HCT116 (cell line): ENCODE results near the gene HARBI1. TPM values are rescaled to one million over a fixed set of nuclear protein-coding genes. Genes with fewer than 3 reads are reported as not detected.

Experiments
- ATAC-seq: fragments of 200-7000 bp; cut with Tn5 transposase; 2 replicates; pipeline ENCODE4 v1.9.1; 2020; ENCODE audit warnings: mild to moderate bottlenecking, moderate library complexity
- BruUV-seq: library from RNA; stranded (reverse); fragments of 400-500 nt; replicated peaks from 2 replicates; lab custom pipeline; 2021; lab: Mats Ljungman, UMichigan
- CTCF ChIA-PET: fragments of 300-600 bp; sonication (Branson Sonifier 250); formaldehyde crosslinking; loops from one replicate; lab custom pipeline; 2021; ENCODE audit warnings: antibody characterized with exemption; lab: Charles Lee
- POLR2A ChIA-PET: fragments of 300-600, 350-600 bp; sonication (Branson Sonifier 250); formaldehyde crosslinking; loops from one replicate; lab custom pipeline; 2021; ENCODE audit warnings: antibody characterized with exemption; lab: Charles Lee
- RAD21 ChIA-PET, 2 experiments: fragments of 300-600 bp; sonication (Branson Sonifier 250); formaldehyde crosslinking; loops; one replicate each; lab custom pipeline; 2023; ENCODE audit warnings: low total read pairs in 2 of 2; ENCODE audit not compliant: uncharacterized antibody in 2 of 2, unreplicated experiment in 2 of 2, low non-redundant PET in 1 of 2; lab: Charles Lee
- DNase-seq: peaks from one replicate; pipeline ENCODE4 v3.0.0-alpha.2; 2010; ENCODE audit warnings: low read depth, low spot score
- H2AFZ ChIP-seq: fragments of 200-600 bp; shearing (Covaris generic), sonication (generic); 2 replicates; pipeline ENCODE4 v1.6.1; 2017; ENCODE audit warnings: low read depth, mixed run types, mixed read lengths, antibody characterized with exemption, low read length; ENCODE audit not compliant: poor library complexity, severe bottlenecking
- H3K27ac ChIP-seq: 2 replicates; pipeline ENCODE4 v1.5.1; 2012; ENCODE audit warnings: low read depth, low read length
- H3K27me3 ChIP-seq: fragments of 200-600 bp; sonication (generic); 2 replicates; pipeline ENCODE4 v1.6.1; 2016; ENCODE audit warnings: mixed run types, low read length, mixed read lengths; ENCODE audit not compliant: insufficient read depth
- H3K36me3 ChIP-seq, 2 experiments: fragments of 200-500 bp in 1 of 2; fragments of 200-600 bp in 1 of 2; sonication (Bioruptor generic) in 1 of 2; sonication (generic) in 1 of 2; 2 replicates each; pipeline versions ENCODE4 v1.5.1 to v1.6.1; 2014 to 2016; ENCODE audit warnings: low read length in 2 of 2, inconsistent platforms in 1 of 2, mixed read lengths in 1 of 2, mixed run types in 1 of 2; ENCODE audit not compliant: insufficient read depth in 2 of 2, control insufficient read depth in 1 of 2
- H3K4me1 ChIP-seq, 2 experiments: fragments of 200-600 bp in 1 of 2; sonication (generic) in 1 of 2; 2 replicates each; pipeline versions ENCODE4 v1.5.1 to v1.6.1; 2012 to 2017; ENCODE audit warnings: low read length in 2 of 2, inconsistent platforms in 1 of 2, mild to moderate bottlenecking in 1 of 2, mixed read lengths in 1 of 2, mixed run types in 1 of 2, moderate library complexity in 1 of 2; ENCODE audit not compliant: insufficient read depth in 2 of 2, control insufficient read depth in 1 of 2
- H3K4me2 ChIP-seq: fragments of 200-600 bp; sonication (generic); 2 replicates; pipeline ENCODE4 v1.6.1; 2017; ENCODE audit warnings: mixed run types, low read length, mixed read lengths
- H3K4me3 ChIP-seq, 2 experiments: fragments of 200-600 bp in 1 of 2; sonication (generic) in 1 of 2; replicated peaks in 1 of 2; 2 replicates each; pipeline ENCODE4 v1.5.1; 2011 to 2016; ENCODE audit warnings: low read length in 2 of 2, control low read depth in 1 of 2, low read depth in 1 of 2, mild to moderate bottlenecking in 1 of 2, mixed read lengths in 1 of 2, mixed run types in 1 of 2
- H3K79me2 ChIP-seq: fragments of 200-600 bp; sonication (generic); 2 replicates; pipeline ENCODE4 v1.6.1; 2017; ENCODE audit warnings: mild to moderate bottlenecking, mixed run types, low read length, moderate library complexity, mixed read lengths; ENCODE audit not compliant: insufficient read depth
- H3K9ac ChIP-seq: fragments of 200-600 bp; sonication (generic); 2 replicates; pipeline ENCODE4 v1.6.1; 2016; ENCODE audit warnings: low read length, mixed read lengths
- H3K9me2 ChIP-seq: fragments of 200-600 bp; sonication (generic), shearing (Covaris generic); 2 replicates; pipeline ENCODE4 v1.6.1; 2017; ENCODE audit warnings: mixed run types, mild to moderate bottlenecking, moderate library complexity; ENCODE audit not compliant: insufficient read depth
- H3K9me3 ChIP-seq, 2 experiments: fragments of 200-500 bp in 1 of 2; fragments of 200-600 bp in 1 of 2; sonication (Bioruptor generic) in 1 of 2; sonication (generic) in 1 of 2; 2 replicates each; pipeline ENCODE4 v1.6.1; 2014 to 2017; ENCODE audit warnings: low read length in 2 of 2, mixed read lengths in 2 of 2, inconsistent platforms in 1 of 2, low read depth in 1 of 2, mild to moderate bottlenecking in 1 of 2, mixed run types in 1 of 2, moderate library complexity in 1 of 2; ENCODE audit not compliant: control insufficient read depth in 1 of 2, insufficient read depth in 1 of 2
- H4K20me1 ChIP-seq: fragments of 200-600 bp; sonication (generic), shearing (Covaris generic); 2 replicates; pipeline ENCODE4 v1.6.1; 2017; ENCODE audit warnings: mixed run types, mild to moderate bottlenecking, moderate library complexity; ENCODE audit not compliant: insufficient read depth
- FOSL1 ChIP-seq: IDR thresholded peaks from 2 replicates; pipeline ENCODE4 v1.6.1; 2012; ENCODE audit warnings: low read depth
- MAX ChIP-seq: IDR thresholded peaks from 2 replicates; pipeline ENCODE4 v1.6.1; 2012
- POLR2AphosphoS5 ChIP-seq: IDR thresholded peaks from 2 replicates; pipeline ENCODE4 v1.6.1; 2011; ENCODE audit warnings: mild to moderate bottlenecking, low read depth, low read length, moderate library complexity
- SIN3A ChIP-seq: IDR thresholded peaks from 2 replicates; pipeline ENCODE4 v1.6.1; 2012; ENCODE audit warnings: low read depth
- ZBTB33 ChIP-seq: IDR thresholded peaks from 2 replicates; pipeline ENCODE4 v1.6.1; 2011; ENCODE audit warnings: mild to moderate bottlenecking, low read length, moderate library complexity; ENCODE audit not compliant: insufficient replicate concordance; ENCODE audit errors: extremely low read depth
- ZFX ChIP-seq: fragments of 450-650 bp; IDR thresholded peaks from 2 replicates; pipeline ENCODE4 v1.6.1; 2017
- intact Hi-C: fragments of 100-400 bp; cut with micrococcal nuclease; formaldehyde crosslinking; loops from 2 replicates; pipeline ENCODE4 v1.10.0; 2022
- total RNA-seq: library from RNA; stranded (reverse); gene quantifications from one replicate; pipeline ENCODE4 v1.2.1, GENCODE V29; 2021; ENCODE audit not compliant: unreplicated experiment
- TF ChIP-seq, protein P1 (sequence below): IDR thresholded peaks from 2 replicates; pipeline ENCODE4 v1.6.1; 2012

Gene HARBI1
- total RNA-seq, 1 experiment from 2014 or later = 1.9 TPM

- Histone ChIP-seq H3K36me3 (no peaks in the 10 kb centered on the region), H4K20me1 (peaks cover 5% of the 10 kb centered on the region; the same call in 1 of the 2 replicates), H3K9me2 (no peaks in the 10 kb centered on the region), H3K4me3 (no peak overlapping the region)
- RAD21 ChIA-PET = no interaction called here
- intact Hi-C loops = no loop called here
- ATAC-seq = no peak
- TF ChIP-seq ZBTB33 (no peak), POLR2AphosphoS5 (no peak), ZFX (no peak)
- TF ChIP-seq, all 23 proteins: peak for 0
- CTCF ChIA-PET = no interaction called here
- no peak overlapping the region for H3K27ac ChIP-seq
- peaks cover 64% of the 10 kb centered on the region for H3K79me2 ChIP-seq
- H3K27me3 ChIP-seq = no peaks in the 10 kb centered on the region
- POLR2A ChIA-PET = interaction anchor here (1.0 kb wide), 1 partner anchor 19 kb away, joined by 4 read pairs; the partner anchor contains the start of gene AMBRA1
- no peak overlapping the region for H2AFZ ChIP-seq
- no peaks in the 10 kb centered on the region for H3K9me3 ChIP-seq
- DNase-seq = no peak
- no peak overlapping the region for H3K9ac ChIP-seq
- H3K4me1 ChIP-seq = peaks cover 6 to 12% of the 10 kb centered on the region in 2 experiments; a peak in 3 of 4 replicates
- BruUV-seq = no TSS peak
- no peak overlapping the region for H3K4me2 ChIP-seq
These were observed 42.4 kb downstream of the HARBI1 start for GRCh38 chr11:46574656-46575055.

- intact Hi-C loops = no loop called here
- Histone ChIP-seq H2AFZ (no peak overlapping the region), H3K9ac (no peak overlapping the region), H3K9me3 (no peaks in the 10 kb centered on the region), H3K36me3 (no peaks in the 10 kb centered on the region), H3K27me3 (no peaks in the 10 kb centered on the region), H3K9me2 (no peaks in the 10 kb centered on the region), H3K79me2 (peaks cover 57% of the 10 kb centered on the region), H3K4me1 (peaks cover 0 to 3% of the 10 kb centered on the region in 2 experiments; a peak in 3 of 4 replicates), H3K4me2 (no peak overlapping the region), H3K4me3 (no peak overlapping the region), H3K27ac (no peak overlapping the region), H4K20me1 (no peaks in the 10 kb centered on the region)
- ChIA-PET POLR2A (interaction anchor here (1.2 kb wide), 1 partner anchor 9 kb away, joined by 3 read pairs; no protein-coding TSS in a partner anchor), RAD21 (no interaction called here), CTCF (interaction anchor here (1.2 kb wide), 1 partner anchor 81 kb away, joined by 3 read pairs; no protein-coding TSS in a partner anchor)
- TF ChIP-seq, protein P1, sequence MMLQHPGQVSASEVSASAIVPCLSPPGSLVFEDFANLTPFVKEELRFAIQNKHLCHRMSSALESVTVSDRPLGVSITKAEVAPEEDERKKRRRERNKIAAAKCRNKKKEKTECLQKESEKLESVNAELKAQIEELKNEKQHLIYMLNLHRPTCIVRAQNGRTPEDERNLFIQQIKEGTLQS = no peak
- TF ChIP-seq FOSL1 = no peak
- no peak for TF ChIP-seq SIN3A
- no peak for TF ChIP-seq MAX
- DNase-seq (no peak), ATAC-seq (no peak)
- no TSS peak for BruUV-seq
These were observed 46.1 kb downstream of the HARBI1 start for GRCh38 chr11:46570790-46571398.
